SK-N-MC (cell line): ENCODE data around the gene LEUTX.
"Not testable (repeated sequence)": the region's sequence is repeated elsewhere in the genome, so short reads cannot be mapped to it uniquely, and the experiment has no call there.

Source experiments
- DNase-seq: peaks from one replicate; pipeline ENCODE4 v3.0.0-alpha.2; 2011; ENCODE audit warnings: low read depth, low spot score
- H3K27ac ChIP-seq: fragments of 200-600 bp; sonication (generic); 2 replicates; pipeline ENCODE4 v1.5.1; 2016; ENCODE audit warnings: mixed run types
- H3K36me3 ChIP-seq: fragments of 200-600 bp; sonication (generic); 2 replicates; pipeline ENCODE4 v1.6.1; 2017; ENCODE audit warnings: antibody characterized with exemption, low read length, mixed read lengths; ENCODE audit not compliant: insufficient read depth
- H3K4me3 ChIP-seq: fragments of 200-600 bp; sonication (generic); 2 replicates; pipeline ENCODE4 v1.5.1; 2016
- H3K9ac ChIP-seq: fragments of 200-600 bp; sonication (generic); 2 replicates; pipeline ENCODE4 v1.8.0; 2017; ENCODE audit warnings: mixed run types, mixed read lengths; ENCODE audit not compliant: insufficient read length
- H3K9me3 ChIP-seq: fragments of 200-600 bp; sonication (generic); 2 replicates; pipeline ENCODE4 v1.6.1; 2017; ENCODE audit warnings: low read depth, mild to moderate bottlenecking, antibody characterized with exemption, low read length, moderate library complexity, mixed read lengths
- EZH2 ChIP-seq: fragments of 200-600 bp; sonication (generic); IDR thresholded peaks from one replicate; pipeline ENCODE4 v1.6.1; 2017; ENCODE audit warnings: antibody characterized with exemption
- FOXP2 ChIP-seq: optimal IDR thresholded peaks from 2 replicates; pipeline ENCODE3; 2011; ENCODE audit warnings: mild to moderate bottlenecking, moderate library complexity; ENCODE audit not compliant: insufficient read depth; ENCODE audit errors: extremely low read length, control extremely low read depth
- POLR2AphosphoS5 ChIP-seq: IDR thresholded peaks from 2 replicates; pipeline ENCODE4 v1.6.1; 2012; ENCODE audit warnings: mild to moderate bottlenecking, low read depth, low read length, borderline replicate concordance

LEUTX gene

GRCh38 chr19:39795001-39795400 is 16.3 kb downstream of the LEUTX start:
- DNase-seq = no peak
- Histone ChIP-seq H3K4me3 (no peak overlapping the region), H3K9me3 (no peaks in the 10 kb centered on the region), H3K9ac (no peak overlapping the region), H3K36me3 (no peaks in the 10 kb centered on the region), H3K27ac (no peak overlapping the region)
- no peak for TF ChIP-seq FOXP2
- TF ChIP-seq POLR2AphosphoS5 = no peak
- TF ChIP-seq EZH2 = no peak

- H3K9me3 ChIP-seq = no peaks in the 10 kb centered on the region
- no peak overlapping the region for H3K4me3 ChIP-seq
- no peak overlapping the region for H3K27ac ChIP-seq
- DNase-seq = no peak
- no peaks in the 10 kb centered on the region for H3K36me3 ChIP-seq
- H3K9ac ChIP-seq = no peak overlapping the region
- TF ChIP-seq EZH2 (no peak), POLR2AphosphoS5 (no peak), FOXP2 (no peak)
These were observed 17.4 kb downstream of the LEUTX start for GRCh38 chr19:39796000-39796498.

GRCh38 chr19:39797083-39797482 is 18.4 kb downstream of the LEUTX start:
- H3K9me3 ChIP-seq = no peaks in the 10 kb centered on the region

GRCh38 chr19:39802958-39803357 is 24.3 kb downstream of the LEUTX start:
- Histone ChIP-seq H3K36me3 (no peaks in the 10 kb centered on the region), H3K4me3 (no peak overlapping the region), H3K9ac (no peak overlapping the region), H3K27ac (no peak overlapping the region), H3K9me3 (no peaks in the 10 kb centered on the region)
- no peak for DNase-seq
- TF ChIP-seq EZH2 (no peak), POLR2AphosphoS5 (no peak), FOXP2 (no peak)

More at GRCh38 chr19:39797083-39797482, 18.4 kb downstream of the LEUTX start:
- no peak for DNase-seq
- H3K36me3 ChIP-seq = no peaks in the 10 kb centered on the region
- no peak overlapping the region for H3K4me3 ChIP-seq
- no peak overlapping the region for H3K9ac ChIP-seq
- TF ChIP-seq POLR2AphosphoS5 (no peak), FOXP2 (no peak), EZH2 (no peak)
- H3K27ac ChIP-seq = no peak overlapping the region

- H3K36me3 ChIP-seq = no peaks in the 10 kb centered on the region
- H3K27ac ChIP-seq = no peak overlapping the region
- H3K9me3 ChIP-seq = no peaks in the 10 kb centered on the region
- TF ChIP-seq POLR2AphosphoS5 (no peak), FOXP2 (no peak), EZH2 (no peak)
- no peak for DNase-seq
- no peak overlapping the region for H3K4me3 ChIP-seq
- no peak overlapping the region for H3K9ac ChIP-seq
These were observed 26.4 kb downstream of the LEUTX start for GRCh38 chr19:39805104-39805503.

- Histone ChIP-seq H3K9me3 (no peaks in the 10 kb centered on the region), H3K36me3 (no peaks in the 10 kb centered on the region), H3K27ac (no peak overlapping the region), H3K9ac (no peak overlapping the region), H3K4me3 (no peak overlapping the region)
- TF ChIP-seq FOXP2 (no peak), POLR2AphosphoS5 (no peak)
- no peak for DNase-seq
These were observed 29.3 kb downstream of the LEUTX start for GRCh38 chr19:39807846-39808364.

- DNase-seq, H3K9ac ChIP-seq, H3K4me3 ChIP-seq, H3K36me3 ChIP-seq, H3K9me3 ChIP-seq, H3K27ac ChIP-seq: not testable (repeated sequence)
These were observed 30.0 kb downstream of the LEUTX start for GRCh38 chr19:39808688-39809087.

- Histone ChIP-seq H3K9me3 (no peaks in the 10 kb centered on the region), H3K9ac (no peak overlapping the region), H3K27ac (no peak overlapping the region), H3K4me3 (no peak overlapping the region), H3K36me3 (no peaks in the 10 kb centered on the region)
- TF ChIP-seq EZH2 (no peak), POLR2AphosphoS5 (no peak)
- no peak for DNase-seq
These were observed 30.7 kb downstream of the LEUTX start for GRCh38 chr19:39809368-39809767.

GRCh38 chr19:39810424-39810823 is 31.8 kb downstream of the LEUTX start:
- Histone ChIP-seq H3K27ac (no peak overlapping the region), H3K9ac (no peak overlapping the region), H3K36me3 (no peaks in the 10 kb centered on the region), H3K9me3 (no peaks in the 10 kb centered on the region), H3K4me3 (no peak overlapping the region)
- no peak for DNase-seq
- TF ChIP-seq EZH2 = no peak
- TF ChIP-seq FOXP2 = no peak
- no peak for TF ChIP-seq POLR2AphosphoS5
